Smooth muscle cell (in vitro differentiated cells): ENCODE measurements around the gene RPA1. TPM values are rescaled to one million over a fixed set of nuclear protein-coding genes. Genes with fewer than 3 reads are reported as not detected.

Source experiments
- DNase-seq: peaks from one replicate; lab custom pipeline; 2025; ENCODE audit not compliant: unreplicated experiment; lab: John Stamatoyannopoulos, UW
- H2AFZ ChIP-seq: fragments of 200-600 bp; sonication (generic); 2 replicates; pipeline ENCODE4 v1.6.0; 2016; ENCODE audit warnings: antibody characterized with exemption, low read depth, mild to moderate bottlenecking
- H3F3A ChIP-seq: fragments of 200-600 bp; sonication (generic); 2 replicates; pipeline ENCODE4 v1.6.0; 2017; ENCODE audit warnings: antibody characterized with exemption, low read depth
- H3K27ac ChIP-seq: fragments of 200-600 bp; sonication (generic); 2 replicates; pipeline ENCODE4 v1.5.1; 2016; ENCODE audit warnings: low read depth, mild to moderate bottlenecking
- H3K27me3 ChIP-seq: fragments of 200-600 bp; sonication (generic); 2 replicates; pipeline ENCODE4 v1.6.1; 2016; ENCODE audit warnings: low read depth, mild to moderate bottlenecking
- H3K36me3 ChIP-seq: fragments of 200-600 bp; sonication (generic); 2 replicates; pipeline ENCODE4 v1.5.1; 2016; ENCODE audit warnings: low read depth
- H3K4me1 ChIP-seq: fragments of 200-600 bp; sonication (generic); 2 replicates; pipeline ENCODE4 v1.5.1; 2016; ENCODE audit warnings: low read depth
- H3K4me2 ChIP-seq: fragments of 200-600 bp; sonication (generic); 2 replicates; pipeline ENCODE4 v1.6.0; 2016; ENCODE audit warnings: mild to moderate bottlenecking
- H3K4me3 ChIP-seq: fragments of 200-600 bp; sonication (generic); 2 replicates; pipeline ENCODE4 v1.5.1; 2016; ENCODE audit warnings: mild to moderate bottlenecking
- H3K79me2 ChIP-seq: fragments of 200-600 bp; sonication (generic); 2 replicates; pipeline ENCODE4 v1.6.0; 2016; ENCODE audit warnings: low read depth, mild to moderate bottlenecking
- H3K9ac ChIP-seq: fragments of 200-600 bp; sonication (generic); 2 replicates; pipeline ENCODE4 v1.6.0; 2016; ENCODE audit warnings: low read depth
- H3K9me3 ChIP-seq: fragments of 200-600 bp; sonication (generic); replicated peaks from 2 replicates; pipeline ENCODE4 v1.5.1; 2016; ENCODE audit warnings: low read depth
- H4K20me1 ChIP-seq: fragments of 200-600 bp; sonication (generic); 2 replicates; pipeline ENCODE4 v1.6.0; 2016; ENCODE audit warnings: low read depth
- CTCF ChIP-seq: fragments of 200-600 bp; sonication (generic); IDR thresholded peaks from 2 replicates; pipeline ENCODE4 v1.5.1; 2017; ENCODE audit warnings: borderline replicate concordance, mild to moderate bottlenecking, antibody characterized with exemption; ENCODE audit not compliant: insufficient read depth, poor library complexity, severe bottlenecking
- WGBS: methylation state at CpG from one replicate; pipeline ENCODE4 v1.1.7; 2016; ENCODE audit warnings: low lambda C conversion rate; 5-methylcytosine and 5-hydroxymethylcytosine counted together
- polyA plus RNA-seq: library from polyadenylated mRNA; unstranded; fragments of >200 nt; fragmentation: Nextera tagmentation; extraction: Ambion mirVana; gene quantifications from 2 replicates; pipeline ENCODE4 v1.2.1, GENCODE V29; 2016
- total RNA-seq: library from RNA; depleted of rRNA; stranded (reverse); fragments of >200 nt; gene quantifications from 2 replicates; pipeline ENCODE4 v1.2.3, GENCODE V29; 2014

RPA1 gene
- total and polyA plus RNA-seq, 2 experiments from 2014 or later: 29.6 to 46.3 TPM

GRCh38 chr17:1909985-1910384, 80.2 kb downstream of the RPA1 start:
- DNase-seq: no peak
- TF ChIP-seq CTCF: no peak
- Histone ChIP-seq H3K27ac (no peak overlapping the region), H3F3A (no peaks in the 10 kb centered on the region), H3K9me3 (no peaks in the 10 kb centered on the region), H3K36me3 (no peaks in the 10 kb centered on the region), H2AFZ (no peak overlapping the region), H3K4me3 (no peak overlapping the region), H3K9ac (no peak overlapping the region), H3K79me2 (no peaks in the 10 kb centered on the region), H3K27me3 (peaks cover 54% of the 10 kb centered on the region), H3K4me2 (no peak overlapping the region), H3K4me1 (peaks cover 39% of the 10 kb centered on the region), H4K20me1 (no peaks in the 10 kb centered on the region)
- 68% methylated on average over 3 of the region's 3 CpGs for WGBS

- peaks cover 58% of the 10 kb centered on the region for H3K27me3 ChIP-seq
- no peak for TF ChIP-seq CTCF
- H3K9ac ChIP-seq: no peak overlapping the region
- H3K4me1 ChIP-seq: peaks cover 23% of the 10 kb centered on the region
- no peaks in the 10 kb centered on the region for H3F3A ChIP-seq
- no peak overlapping the region for H2AFZ ChIP-seq
- H3K36me3 ChIP-seq: no peaks in the 10 kb centered on the region
- no peak overlapping the region for H3K27ac ChIP-seq
- H3K9me3 ChIP-seq: no peaks in the 10 kb centered on the region
- H3K4me3 ChIP-seq: no peak overlapping the region
- H3K4me2 ChIP-seq: no peak overlapping the region
- no peak for DNase-seq
- H4K20me1 ChIP-seq: no peaks in the 10 kb centered on the region
- WGBS: 50% methylated on average over 7 of the region's 7 CpGs
- H3K79me2 ChIP-seq: no peaks in the 10 kb centered on the region
Observed at GRCh38 chr17:1912146-1912545, 82.3 kb downstream of the RPA1 start.

- Histone ChIP-seq H3K4me1 (peaks cover 8% of the 10 kb centered on the region), H3K27me3 (peaks cover 46% of the 10 kb centered on the region), H3K4me2 (no peak overlapping the region), H4K20me1 (no peaks in the 10 kb centered on the region), H3F3A (no peaks in the 10 kb centered on the region), H2AFZ (no peak overlapping the region), H3K79me2 (no peaks in the 10 kb centered on the region), H3K27ac (no peak overlapping the region), H3K36me3 (no peaks in the 10 kb centered on the region), H3K9me3 (no peaks in the 10 kb centered on the region), H3K4me3 (no peak overlapping the region), H3K9ac (no peak overlapping the region)
- 96% methylated on average over 14 of the region's 14 CpGs for WGBS
- DNase-seq: no peak
- no peak for TF ChIP-seq CTCF
Observed at GRCh38 chr17:1913702-1914101, 83.9 kb downstream of the RPA1 start.

GRCh38 chr17:1914661-1915083, 84.9 kb downstream of the RPA1 start:
- WGBS: 59% methylated on average over 8 of the region's 8 CpGs
- no peak overlapping the region for H3K27ac ChIP-seq

More at GRCh38 chr17:1914661-1915083, 84.9 kb downstream of the RPA1 start:
- no peak for TF ChIP-seq CTCF
- H4K20me1 ChIP-seq: no peaks in the 10 kb centered on the region
- H3F3A ChIP-seq: no peaks in the 10 kb centered on the region
- H3K79me2 ChIP-seq: no peaks in the 10 kb centered on the region
- no peak overlapping the region for H3K9ac ChIP-seq
- H3K4me3 ChIP-seq: no peak overlapping the region
- no peaks in the 10 kb centered on the region for H3K9me3 ChIP-seq
- no peak for DNase-seq
- H2AFZ ChIP-seq: no peak overlapping the region
- peaks cover 39% of the 10 kb centered on the region for H3K27me3 ChIP-seq
- H3K4me2 ChIP-seq: no peak overlapping the region
- H3K36me3 ChIP-seq: no peaks in the 10 kb centered on the region
- peaks cover 10% of the 10 kb centered on the region for H3K4me1 ChIP-seq
